ENCODE data around the gene PHF13. TPM values are rescaled to one million over a fixed set of nuclear protein-coding genes. Genes with fewer than 3 reads are reported as not detected.

The PHF13 gene
- total and polyA plus RNA-seq, 9 of the 15 experiments (the other 6 are each of a cell fraction or from before 2014, with no cell fraction given) = 1.8 to 36.1 (median 11.7) TPM

- TF ChIP-seq PTBP1 (IDR thresholded peaks at IDR 0.05; ENCODE audit: low read depth, low read length) (0 out of 2 replicates have a peak, but pooled peaks have one; percentile 31), TAF1 (IDR thresholded peaks at IDR 0.05; ENCODE audit: control insufficient read depth, extremely low read depth, insufficient read depth, low read length, severe bottlenecking) (no peak), ZNF280B (CRISPR knock-in tag; IDR thresholded peaks at IDR 0.05) (no peak), NCOA6 (IDR thresholded peaks at IDR 0.05) (no peak), ZNF766 (CRISPR knock-in tag; conservative IDR thresholded peaks at IDR 0.05) (no peak), BHLHE40 (IDR thresholded peaks at IDR 0.05; ENCODE audit: low read length) (peak; percentile 40), BRD9 (IDR thresholded peaks at IDR 0.05; ENCODE audit: low read depth, partially characterized antibody) (no peak), TEAD4 (IDR thresholded peaks at IDR 0.05; ENCODE audit: low read length) (no peak), TEAD4 (CRISPR knock-in tag; IDR thresholded peaks at IDR 0.05; ENCODE audit: borderline replicate concordance) (no peak), CBX3 (IDR thresholded peaks at IDR 0.05; ENCODE audit: borderline replicate concordance in 1 of 2, low read length in 2 of 2) (peak in 1 of 2 experiments; percentile 36; a peak in 1 of 3 replicates), ESRRA (IDR thresholded peaks at IDR 0.05; ENCODE audit: borderline replicate concordance, low read depth) (no peak), ZNF444 (CRISPR knock-in tag; IDR thresholded peaks at IDR 0.05) (no peak), ZNF436 (CRISPR knock-in tag; IDR thresholded peaks at IDR 0.05) (no peak), RBM14 (IDR thresholded peaks at IDR 0.05; ENCODE audit: borderline replicate concordance, insufficient read depth, low read depth, low read length) (no peak), HCFC1 (IDR thresholded peaks at IDR 0.05; ENCODE audit: low read depth, low read length) (no peak), ZNF609 (CRISPR knock-in tag; IDR thresholded peaks at IDR 0.05; ENCODE audit: borderline replicate concordance) (peak; percentile 97), GATA2 (CRISPR knock-in tag; IDR thresholded peaks at IDR 0.05) (no peak)
- TF ChIP-seq, protein P1, sequence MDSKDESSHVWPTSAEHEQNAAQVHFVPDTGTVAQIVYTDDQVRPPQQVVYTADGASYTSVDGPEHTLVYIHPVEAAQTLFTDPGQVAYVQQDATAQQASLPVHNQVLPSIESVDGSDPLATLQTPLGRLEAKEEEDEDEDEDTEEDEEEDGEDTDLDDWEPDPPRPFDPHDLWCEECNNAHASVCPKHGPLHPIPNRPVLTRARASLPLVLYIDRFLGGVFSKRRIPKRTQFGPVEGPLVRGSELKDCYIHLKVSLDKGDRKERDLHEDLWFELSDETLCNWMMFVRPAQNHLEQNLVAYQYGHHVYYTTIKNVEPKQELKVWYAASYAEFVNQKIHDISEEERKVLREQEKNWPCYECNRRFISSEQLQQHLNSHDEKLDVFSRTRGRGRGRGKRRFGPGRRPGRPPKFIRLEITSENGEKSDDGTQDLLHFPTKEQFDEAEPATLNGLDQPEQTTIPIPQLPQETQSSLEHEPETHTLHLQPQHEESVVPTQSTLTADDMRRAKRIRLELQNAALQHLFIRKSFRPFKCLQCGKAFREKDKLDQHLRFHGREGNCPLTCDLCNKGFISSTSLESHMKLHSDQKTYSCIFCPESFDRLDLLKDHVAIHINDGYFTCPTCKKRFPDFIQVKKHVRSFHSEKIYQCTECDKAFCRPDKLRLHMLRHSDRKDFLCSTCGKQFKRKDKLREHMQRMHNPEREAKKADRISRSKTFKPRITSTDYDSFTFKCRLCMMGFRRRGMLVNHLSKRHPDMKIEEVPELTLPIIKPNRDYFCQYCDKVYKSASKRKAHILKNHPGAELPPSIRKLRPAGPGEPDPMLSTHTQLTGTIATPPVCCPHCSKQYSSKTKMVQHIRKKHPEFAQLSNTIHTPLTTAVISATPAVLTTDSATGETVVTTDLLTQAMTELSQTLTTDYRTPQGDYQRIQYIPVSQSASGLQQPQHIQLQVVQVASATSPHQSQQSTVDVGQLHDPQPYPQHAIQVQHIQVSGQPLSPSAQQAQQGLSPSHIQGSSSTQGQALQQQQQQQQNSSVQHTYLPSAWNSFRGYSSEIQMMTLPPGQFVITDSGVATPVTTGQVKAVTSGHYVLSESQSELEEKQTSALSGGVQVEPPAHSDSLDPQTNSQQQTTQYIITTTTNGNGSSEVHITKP (IDR thresholded peaks at IDR 0.05; ENCODE audit: partially characterized antibody) = no peak
These were observed 11.4 kb upstream of the PHF13 start (continued) for GRCh38 chr1:6601923-6602668.

All from K562 (cell line).